HG03095 (cell line): ENCODE measurements around the gene GTF3C1.

Experiments
- ATAC-seq: cut with Tn5 transposase; IDR thresholded peaks from one replicate; pipeline ENCODE4 v1.9.1; 2021; ENCODE audit warnings: moderate library complexity; ENCODE audit not compliant: unreplicated experiment

GTF3C1 gene

GRCh38 chr16:27430512-27430911, 119.2 kb downstream of the GTF3C1 start:
- ATAC-seq, result no peak

- no peak for ATAC-seq
Observed at GRCh38 chr16:27429981-27430441, 119.7 kb downstream of the GTF3C1 start.

GRCh38 chr16:27429330-27429871, 120.3 kb downstream of the GTF3C1 start:
- no peak for ATAC-seq

GRCh38 chr16:27428026-27428785, 121.5 kb downstream of the GTF3C1 start:
- ATAC-seq, result no peak

- ATAC-seq, result no peak
Observed at GRCh38 chr16:27427538-27427937, 122.2 kb downstream of the GTF3C1 start.

DNA sequence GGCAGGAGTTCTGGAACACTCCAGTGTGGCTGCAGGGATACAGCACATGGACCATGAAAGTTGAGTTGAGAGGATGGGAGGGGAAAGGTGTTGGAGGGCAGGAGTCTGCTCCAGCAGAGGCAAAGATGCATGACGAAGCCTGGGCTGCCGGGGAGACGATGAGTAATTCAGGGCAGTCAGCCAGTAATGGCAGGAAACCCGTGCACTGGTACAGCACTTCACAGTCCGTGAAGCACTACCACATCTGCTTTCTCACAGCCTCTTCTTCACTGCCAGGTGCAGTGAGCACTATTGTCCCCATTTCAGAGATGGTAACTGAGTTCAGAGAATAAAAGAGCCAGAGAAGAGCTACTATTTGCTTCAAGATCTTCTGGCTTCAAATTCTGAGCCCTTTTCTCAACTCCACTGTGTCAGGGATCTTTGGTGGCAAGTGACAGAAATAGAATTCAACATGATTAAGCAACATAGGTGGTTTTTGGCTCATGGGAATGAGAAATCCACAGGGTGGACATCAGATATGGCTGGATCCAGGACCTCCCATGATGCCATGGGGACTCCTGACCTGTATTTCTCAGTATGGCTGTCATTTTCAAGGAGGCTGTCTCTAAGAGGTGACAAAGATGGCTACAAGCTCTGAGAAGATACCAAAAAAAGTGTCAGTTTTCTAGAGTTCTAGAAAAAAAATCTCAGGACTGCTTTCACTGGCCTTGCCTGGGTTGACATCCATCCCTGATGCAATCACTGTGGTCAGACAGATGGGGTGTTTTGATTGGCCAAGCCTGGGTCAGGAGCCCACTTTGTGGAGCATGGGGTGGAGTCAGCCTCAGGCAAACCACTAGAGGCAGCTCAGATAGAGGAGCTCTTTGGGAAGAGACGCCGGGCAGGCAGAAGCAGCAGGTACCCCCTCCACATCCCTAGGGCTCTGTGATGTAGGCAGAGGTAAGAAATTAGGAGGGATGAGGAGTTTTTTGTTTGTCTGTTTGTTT, 123.0 kb downstream of the GTF3C1 start:
- ATAC-seq, result peak; percentile 79

- ATAC-seq, result no peak
Observed at GRCh38 chr16:27425961-27426360, 123.8 kb downstream of the GTF3C1 start.

GRCh38 chr16:27424772-27425498, 124.8 kb downstream of the GTF3C1 start:
- no peak for ATAC-seq

GRCh38 chr16:27421961-27422740, 127.6 kb downstream of the GTF3C1 start:
- no peak for ATAC-seq

- ATAC-seq, result no peak
Observed at GRCh38 chr16:27417047-27417671, 132.6 kb downstream of the GTF3C1 start.

DNA sequence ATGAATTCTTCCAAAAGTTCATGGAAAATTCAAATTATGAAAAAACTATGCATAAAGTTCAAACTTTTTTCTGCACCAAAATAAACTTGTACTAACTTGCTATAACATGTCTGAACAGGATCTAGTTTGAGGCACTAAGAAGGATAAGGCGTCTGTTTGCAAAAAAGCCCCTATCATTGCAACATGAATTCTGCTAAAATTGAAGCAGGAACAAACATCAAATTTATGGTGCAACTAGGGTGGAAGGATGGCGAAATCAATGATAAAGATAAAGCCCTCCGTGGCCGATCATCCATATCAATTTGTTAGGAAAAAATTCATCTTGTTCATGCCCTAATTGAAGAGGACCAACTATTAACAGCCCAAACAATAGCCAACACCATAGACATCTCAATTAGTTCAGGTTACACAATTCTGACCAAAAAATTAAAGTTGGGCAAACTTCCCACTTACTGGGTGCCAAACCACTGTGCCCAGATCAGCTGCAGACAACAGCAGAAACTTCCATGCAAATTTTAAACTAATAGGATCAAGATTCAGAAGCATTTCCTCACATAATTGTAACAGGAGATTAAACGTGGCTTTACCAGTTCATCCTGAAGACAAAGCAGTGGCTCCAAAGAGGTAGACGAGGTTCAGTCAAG, 134.8 kb downstream of the GTF3C1 start:
- no peak for ATAC-seq

GRCh38 chr16:27413956-27414355, 135.8 kb downstream of the GTF3C1 start:
- no peak for ATAC-seq

- no peak for ATAC-seq
Observed at GRCh38 chr16:27410761-27411160, 139.0 kb downstream of the GTF3C1 start.
